ENCODE results near the gene CGB8.
A peak's percentile ranks its signal among the peaks of the same experiment; 100 is the strongest.

The CGB8 gene

DNA sequence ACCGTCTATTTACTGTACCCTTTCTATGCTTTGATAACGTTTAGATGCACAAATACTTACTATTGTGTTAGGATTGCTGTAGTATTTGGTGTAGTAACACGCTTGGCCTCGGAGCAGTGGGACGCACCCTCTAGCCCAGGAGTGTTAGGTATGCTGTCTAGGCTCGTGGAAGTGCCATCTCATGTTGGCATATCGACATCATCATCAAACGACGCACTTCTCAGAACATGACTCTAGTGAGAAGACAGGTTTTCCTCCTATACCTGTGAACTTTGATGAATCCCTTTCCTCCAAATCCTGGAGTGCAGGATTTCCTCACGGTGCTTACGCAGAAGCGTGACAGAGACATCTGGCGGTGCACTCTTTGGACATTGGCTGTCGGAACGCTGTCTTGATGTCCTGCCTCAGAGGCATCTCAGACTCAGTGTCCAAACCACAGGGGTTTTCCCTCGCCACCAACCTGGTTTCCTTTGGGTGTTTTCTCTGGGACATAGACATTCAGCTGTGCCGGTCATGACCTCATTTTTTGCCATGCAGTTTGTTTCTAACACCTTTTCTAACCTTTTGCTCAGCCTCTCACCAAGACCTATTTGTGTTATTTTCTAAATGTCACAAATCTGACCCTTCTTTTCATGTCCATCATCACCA is 42.6 kb upstream of the CGB8 start:
- H3K27ac ChIP-seq (replicated peaks) = no peak overlapping the region
- no peaks in the 10 kb centered on the region for H3K27me3 ChIP-seq (ENCODE audit: insufficient read depth, poor library complexity, severe bottlenecking)
- TF ChIP-seq POLR2AphosphoS5 (IDR thresholded peaks at IDR 0.05; ENCODE audit: low read depth) = no peak
- no peak for TF ChIP-seq GABPA (IDR thresholded peaks at IDR 0.05; ENCODE audit: low read depth)
- TF ChIP-seq CTCF (IDR thresholded peaks at IDR 0.05; ENCODE audit: insufficient read depth, low read length) = no peak
- no peak for TF ChIP-seq SPI1 (IDR thresholded peaks at IDR 0.05; ENCODE audit: borderline replicate concordance, low read depth)
- TF ChIP-seq, protein P1, sequence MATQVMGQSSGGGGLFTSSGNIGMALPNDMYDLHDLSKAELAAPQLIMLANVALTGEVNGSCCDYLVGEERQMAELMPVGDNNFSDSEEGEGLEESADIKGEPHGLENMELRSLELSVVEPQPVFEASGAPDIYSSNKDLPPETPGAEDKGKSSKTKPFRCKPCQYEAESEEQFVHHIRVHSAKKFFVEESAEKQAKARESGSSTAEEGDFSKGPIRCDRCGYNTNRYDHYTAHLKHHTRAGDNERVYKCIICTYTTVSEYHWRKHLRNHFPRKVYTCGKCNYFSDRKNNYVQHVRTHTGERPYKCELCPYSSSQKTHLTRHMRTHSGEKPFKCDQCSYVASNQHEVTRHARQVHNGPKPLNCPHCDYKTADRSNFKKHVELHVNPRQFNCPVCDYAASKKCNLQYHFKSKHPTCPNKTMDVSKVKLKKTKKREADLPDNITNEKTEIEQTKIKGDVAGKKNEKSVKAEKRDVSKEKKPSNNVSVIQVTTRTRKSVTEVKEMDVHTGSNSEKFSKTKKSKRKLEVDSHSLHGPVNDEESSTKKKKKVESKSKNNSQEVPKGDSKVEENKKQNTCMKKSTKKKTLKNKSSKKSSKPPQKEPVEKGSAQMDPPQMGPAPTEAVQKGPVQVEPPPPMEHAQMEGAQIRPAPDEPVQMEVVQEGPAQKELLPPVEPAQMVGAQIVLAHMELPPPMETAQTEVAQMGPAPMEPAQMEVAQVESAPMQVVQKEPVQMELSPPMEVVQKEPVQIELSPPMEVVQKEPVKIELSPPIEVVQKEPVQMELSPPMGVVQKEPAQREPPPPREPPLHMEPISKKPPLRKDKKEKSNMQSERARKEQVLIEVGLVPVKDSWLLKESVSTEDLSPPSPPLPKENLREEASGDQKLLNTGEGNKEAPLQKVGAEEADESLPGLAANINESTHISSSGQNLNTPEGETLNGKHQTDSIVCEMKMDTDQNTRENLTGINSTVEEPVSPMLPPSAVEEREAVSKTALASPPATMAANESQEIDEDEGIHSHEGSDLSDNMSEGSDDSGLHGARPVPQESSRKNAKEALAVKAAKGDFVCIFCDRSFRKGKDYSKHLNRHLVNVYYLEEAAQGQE (IDR thresholded peaks at IDR 0.05; ENCODE audit: insufficient replicate concordance, low read depth) = no peak
- no peak overlapping the region for H3K4me3 ChIP-seq (replicated peaks; ENCODE audit: insufficient read depth, low read length)
- DNase-seq (ENCODE audit: low read depth in 1 of 2, low spot score in 1 of 2) = no peak

GRCh38 chr19:49086296-49086695 is 37.4 kb upstream of the CGB8 start:
- no peak for TF ChIP-seq POLR2AphosphoS5 (IDR thresholded peaks at IDR 0.05; ENCODE audit: low read depth)
- no peak for TF ChIP-seq GABPA (IDR thresholded peaks at IDR 0.05; ENCODE audit: low read depth)
- TF ChIP-seq, protein P1 (IDR thresholded peaks at IDR 0.05; ENCODE audit: insufficient replicate concordance, low read depth) = no peak
- no peak for TF ChIP-seq CTCF (IDR thresholded peaks at IDR 0.05; ENCODE audit: insufficient read depth, low read length)
- TF ChIP-seq SPI1 (IDR thresholded peaks at IDR 0.05; ENCODE audit: borderline replicate concordance, low read depth) = no peak
- Histone ChIP-seq H3K4me3 (replicated peaks; ENCODE audit: insufficient read depth, low read length) (peak overlapping the region; percentile 94), H3K27me3 (ENCODE audit: insufficient read depth, poor library complexity, severe bottlenecking) (no peaks in the 10 kb centered on the region), H3K27ac (replicated peaks) (peak overlapping the region; percentile 95)
- no peak for DNase-seq (ENCODE audit: low read depth in 1 of 2, low spot score in 1 of 2)

DNA sequence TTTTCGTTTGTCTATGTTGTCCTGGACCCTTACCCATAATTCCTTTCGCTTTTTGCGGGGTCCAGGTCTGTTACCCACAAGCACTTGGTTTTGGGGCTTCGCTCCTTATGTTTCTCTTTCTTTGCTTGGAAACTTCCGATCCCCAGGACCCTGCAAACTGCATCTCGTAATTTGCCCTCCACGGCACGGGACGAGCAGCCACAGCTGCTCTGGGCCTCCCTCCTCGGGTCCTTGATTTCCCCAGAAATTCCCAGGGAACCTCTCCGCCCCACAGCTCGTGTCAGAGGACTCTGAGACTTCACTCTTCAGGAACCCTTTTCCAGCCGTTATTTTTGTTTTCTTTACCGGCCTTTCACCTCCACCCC is 36.9 kb upstream of the CGB8 start:
- no peaks in the 10 kb centered on the region for H3K27me3 ChIP-seq (ENCODE audit: insufficient read depth, poor library complexity, severe bottlenecking)
- peak overlapping the region; percentile 95 for H3K27ac ChIP-seq (replicated peaks)
- DNase-seq (ENCODE audit: low read depth in 1 of 2, low spot score in 1 of 2) = no peak
- H3K4me3 ChIP-seq (replicated peaks; ENCODE audit: insufficient read depth, low read length) = peak overlapping the region; percentile 94
- TF ChIP-seq SPI1 (IDR thresholded peaks at IDR 0.05; ENCODE audit: borderline replicate concordance, low read depth) = no peak
- TF ChIP-seq, protein P1 (IDR thresholded peaks at IDR 0.05; ENCODE audit: insufficient replicate concordance, low read depth) = no peak
- no peak for TF ChIP-seq CTCF (IDR thresholded peaks at IDR 0.05; ENCODE audit: insufficient read depth, low read length)
- TF ChIP-seq POLR2AphosphoS5 (IDR thresholded peaks at IDR 0.05; ENCODE audit: low read depth) = no peak
- no peak for TF ChIP-seq GABPA (IDR thresholded peaks at IDR 0.05; ENCODE audit: low read depth)

Data from HL-60 (cell line).